GM12892 (cell line): ENCODE measurements around the gene ARHGAP35.

Experiments used
- POLR2AphosphoS5 ChIP-seq: IDR thresholded peaks from 2 replicates; pipeline ENCODE4 v1.6.1; 2011; ENCODE audit warnings: low read depth, low read length, control low read depth
- TAF1 ChIP-seq: IDR thresholded peaks from 2 replicates; pipeline ENCODE4 v1.6.1; 2011; ENCODE audit warnings: low read depth, mild to moderate bottlenecking, control low read depth, low read length, borderline replicate concordance

DNA sequence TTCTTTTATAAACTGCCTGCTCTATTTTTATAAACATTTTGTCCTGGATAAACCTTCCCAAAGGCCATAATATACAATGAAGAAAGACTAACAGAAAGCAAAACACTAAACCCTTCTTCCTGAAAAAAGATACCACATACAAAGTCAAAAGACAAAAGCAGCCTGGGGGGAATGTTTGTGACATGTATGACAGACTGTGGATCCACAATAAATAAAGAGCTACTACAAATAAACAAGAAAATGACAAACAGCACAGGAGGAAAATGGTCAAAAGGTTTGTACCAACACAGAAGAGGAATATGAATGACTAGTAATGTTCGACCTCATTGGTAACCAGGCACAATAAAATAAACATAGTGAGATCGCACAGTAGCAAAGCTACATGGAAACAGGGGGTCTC lies 29.9 kb upstream of the ARHGAP35 start:
- TF ChIP-seq TAF1 (no peak), POLR2AphosphoS5 (no peak)
